H1 (cell line): Measurements from ENCODE around the gene SNED1.

ENCODE experiments used
- EP300 ChIP-seq, 2 experiments: IDR thresholded peaks; 1 replicate in 1 of 2; 2 replicates in 1 of 2; pipeline ENCODE4 v1.6.1; 2011 to 2012; ENCODE audit warnings: low read depth in 2 of 2, low read length in 2 of 2, mild to moderate bottlenecking in 2 of 2, borderline replicate concordance in 1 of 2, inconsistent platforms in 1 of 2, moderate library complexity in 1 of 2
- EZH2 ChIP-seq: fragments of 200-600 bp; sonication (generic); IDR thresholded peaks from 2 replicates; pipeline ENCODE4 v1.7.1; 2012; ENCODE audit warnings: low read depth, mild to moderate bottlenecking, moderate library complexity, low read length, inconsistent platforms; ENCODE audit not compliant: severe bottlenecking
- POLR2A ChIP-seq, 2 experiments: IDR thresholded peaks; 1 replicate in 1 of 2; 2 replicates in 1 of 2; pipeline ENCODE4 v1.6.1; 2011; ENCODE audit warnings: low read depth in 2 of 2, low read length in 2 of 2, mild to moderate bottlenecking in 2 of 2; ENCODE audit errors: control extremely low read depth in 1 of 2
- RFX5 ChIP-seq: IDR thresholded peaks from 2 replicates; pipeline ENCODE4 v1.6.1; 2011; ENCODE audit warnings: low read depth, low read length, improper control_type of control experiment, borderline replicate concordance
- RXRA ChIP-seq: IDR thresholded peaks from 2 replicates; pipeline ENCODE4 v1.6.1; 2011; ENCODE audit warnings: low read depth, mild to moderate bottlenecking, low read length, moderate library complexity; ENCODE audit not compliant: insufficient read depth
- SP4 ChIP-seq: IDR thresholded peaks from 2 replicates; pipeline ENCODE4 v1.6.1; 2012; ENCODE audit warnings: low read length, inconsistent platforms
- TCF12 ChIP-seq: IDR thresholded peaks from 2 replicates; pipeline ENCODE4 v1.6.1; 2011; ENCODE audit warnings: low read depth, mild to moderate bottlenecking, low read length
- TEAD4 ChIP-seq: IDR thresholded peaks from 2 replicates; pipeline ENCODE4 v1.6.1; 2012; ENCODE audit warnings: low read depth, low read length, inconsistent platforms, mixed read lengths
- TF ChIP-seq, protein P1 (sequence below), 3 experiments: IDR thresholded peaks; 1 replicate in 2 of 3; 2 replicates in 1 of 3; pipeline versions ENCODE4 v1.5.1 to v1.6.1; 2011; ENCODE audit warnings: low read length in 3 of 3, mild to moderate bottlenecking in 3 of 3, inconsistent platforms in 2 of 3, low read depth in 1 of 3, moderate library complexity in 1 of 3; ENCODE audit not compliant: insufficient read depth in 1 of 3; ENCODE audit errors: control extremely low read depth in 1 of 3

DNA sequence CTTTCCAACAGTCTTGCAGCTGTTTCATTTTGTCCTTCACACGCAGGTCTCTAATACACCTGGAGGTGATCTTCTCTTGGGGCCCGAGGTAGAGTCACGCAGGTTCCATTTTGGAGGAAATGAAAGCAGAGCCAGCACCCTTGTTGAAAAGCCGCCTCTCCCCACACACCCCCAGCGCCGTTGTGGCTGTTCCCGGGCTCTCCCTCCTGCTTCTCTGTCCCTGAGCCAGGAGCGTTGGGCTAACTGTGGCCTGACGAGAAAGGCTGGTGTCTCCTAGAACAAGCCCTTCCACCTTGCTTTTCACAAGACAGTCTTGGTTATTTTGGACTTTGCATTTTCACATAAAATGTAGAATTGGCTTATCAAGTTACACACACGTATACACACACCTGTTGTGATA lies 16.3 kb downstream of the SNED1 start:
- TF ChIP-seq, protein P1, sequence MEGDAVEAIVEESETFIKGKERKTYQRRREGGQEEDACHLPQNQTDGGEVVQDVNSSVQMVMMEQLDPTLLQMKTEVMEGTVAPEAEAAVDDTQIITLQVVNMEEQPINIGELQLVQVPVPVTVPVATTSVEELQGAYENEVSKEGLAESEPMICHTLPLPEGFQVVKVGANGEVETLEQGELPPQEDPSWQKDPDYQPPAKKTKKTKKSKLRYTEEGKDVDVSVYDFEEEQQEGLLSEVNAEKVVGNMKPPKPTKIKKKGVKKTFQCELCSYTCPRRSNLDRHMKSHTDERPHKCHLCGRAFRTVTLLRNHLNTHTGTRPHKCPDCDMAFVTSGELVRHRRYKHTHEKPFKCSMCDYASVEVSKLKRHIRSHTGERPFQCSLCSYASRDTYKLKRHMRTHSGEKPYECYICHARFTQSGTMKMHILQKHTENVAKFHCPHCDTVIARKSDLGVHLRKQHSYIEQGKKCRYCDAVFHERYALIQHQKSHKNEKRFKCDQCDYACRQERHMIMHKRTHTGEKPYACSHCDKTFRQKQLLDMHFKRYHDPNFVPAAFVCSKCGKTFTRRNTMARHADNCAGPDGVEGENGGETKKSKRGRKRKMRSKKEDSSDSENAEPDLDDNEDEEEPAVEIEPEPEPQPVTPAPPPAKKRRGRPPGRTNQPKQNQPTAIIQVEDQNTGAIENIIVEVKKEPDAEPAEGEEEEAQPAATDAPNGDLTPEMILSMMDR (IDR thresholded peaks at IDR 0.05; ENCODE audit: control extremely low read depth in 1 of 3, insufficient read depth in 1 of 3, low read depth in 1 of 3, low read length in 3 of 3), result no peak
- TF ChIP-seq POLR2A (IDR thresholded peaks at IDR 0.05; ENCODE audit: control extremely low read depth in 1 of 2, low read depth in 2 of 2, low read length in 2 of 2) (no peak), SP4 (no peak), TCF12 (no peak), RFX5 (no peak), EZH2 (no peak), TEAD4 (no peak), RXRA (no peak), EP300 (IDR thresholded peaks at IDR 0.05; ENCODE audit: borderline replicate concordance in 1 of 2, low read depth in 2 of 2, low read length in 2 of 2) (no peak)
